Suprapubic skin (tissue), 4 donors: ENCODE measurements around the gene CHRNA9. TPM values are rescaled to one million over a fixed set of nuclear protein-coding genes. Genes with fewer than 3 reads are reported as not detected.

Experiments used
- DNase-seq, 2 donors: peaks; one replicate each; pipeline ENCODE4 v3.0.0-alpha.2; 2019; ENCODE audit warnings: low spot score in 2 of 2
- H3K27ac ChIP-seq: fragments of 200-600 bp; sonication (generic); one replicate; pipeline ENCODE4 v1.5.1; 2019
- H3K27me3 ChIP-seq: fragments of 200-600 bp; sonication (generic); one replicate; pipeline ENCODE4 v1.5.1; 2019
- H3K36me3 ChIP-seq: fragments of 200-600 bp; sonication (generic); one replicate; pipeline ENCODE4 v1.5.1; 2019
- H3K4me1 ChIP-seq: fragments of 200-600 bp; sonication (generic); one replicate; pipeline ENCODE4 v1.5.1; 2019
- H3K4me3 ChIP-seq: fragments of 200-600 bp; sonication (generic); one replicate; pipeline ENCODE4 v1.5.1; 2019; ENCODE audit warnings: mild to moderate bottlenecking
- H3K9me3 ChIP-seq: fragments of 200-600 bp; sonication (generic); one replicate; pipeline ENCODE4 v1.5.1; 2019
- EP300 ChIP-seq: sonication (generic); formaldehyde crosslinking; IDR thresholded peaks from one replicate; pipeline ENCODE4 v1.6.1; 2017; ENCODE audit warnings: antibody characterized with exemption
- POLR2A ChIP-seq, 2 donors: fragments of 450-650 bp; IDR thresholded peaks; one replicate each; pipeline ENCODE4 v1.6.1; 2017; ENCODE audit warnings: antibody characterized with exemption in 2 of 2, mild to moderate bottlenecking in 2 of 2, moderate library complexity in 2 of 2
- POLR2AphosphoS5 ChIP-seq, 3 donors: sonication (generic); formaldehyde crosslinking; IDR thresholded peaks; one replicate each; pipeline ENCODE4 v1.6.1; 2017; ENCODE audit warnings: antibody characterized with exemption in 3 of 3
- WGBS: methylation state at CpG from one replicate; pipeline ENCODE4 v1.1.5; 2018; 5-methylcytosine and 5-hydroxymethylcytosine counted together
- total RNA-seq, 4 donors: library from RNA; depleted of rRNA; stranded (reverse); fragments of >200 nt; gene quantifications; one replicate each; pipeline ENCODE4 v1.1.0, GENCODE V29; 2016
- TF ChIP-seq, protein P1 (sequence below), 2 donors: fragments of 200-600 bp in 1 of 2; fragments of 450-650 bp in 1 of 2; sonication (generic) in 1 of 2; IDR thresholded peaks; one replicate each; pipeline ENCODE4 v1.5.1; 2016 to 2019; ENCODE audit warnings: antibody characterized with exemption in 2 of 2, mild to moderate bottlenecking in 1 of 2, moderate library complexity in 1 of 2

Gene CHRNA9
- total RNA-seq, 4 donors from 2014 or later, result 0.34 to 2.4 (median 0.38) TPM; not detected in 1

DNA sequence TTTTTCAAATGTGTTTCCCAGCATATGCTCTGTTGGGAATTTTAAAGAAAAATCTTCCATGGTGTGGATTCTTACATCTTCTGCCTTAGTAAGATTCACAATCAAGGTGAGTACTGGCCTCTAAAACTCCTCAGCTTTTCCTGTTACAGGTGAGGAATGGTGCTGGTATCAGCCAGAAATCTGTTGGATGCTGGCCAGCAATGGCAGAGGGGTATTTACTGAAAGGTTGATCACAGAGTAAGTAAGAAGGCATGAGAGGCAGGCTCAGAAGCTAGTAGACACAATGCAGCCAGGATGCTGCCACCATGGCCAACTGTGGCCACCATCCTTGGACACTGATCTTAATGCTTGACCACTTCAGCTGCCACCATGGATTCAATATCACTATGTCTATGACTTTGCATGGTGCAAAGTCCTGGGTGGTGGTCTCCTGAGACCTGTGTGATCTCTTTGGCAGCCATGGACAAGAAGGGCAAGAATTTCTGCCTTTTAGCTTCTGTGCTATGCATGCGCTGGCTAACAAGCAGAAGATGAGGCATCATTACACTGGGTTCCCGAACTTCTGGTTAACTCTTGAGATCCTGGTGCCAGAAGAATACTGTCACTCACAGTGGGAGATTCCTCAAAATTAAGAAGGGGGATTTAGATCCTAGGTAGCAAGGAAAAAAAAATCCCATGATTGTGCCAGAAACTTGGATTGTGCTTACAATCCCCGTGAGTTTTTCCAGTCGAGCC is 60.2 kb downstream of the CHRNA9 start:
- Histone ChIP-seq H3K4me3 (no peak overlapping the region), H3K4me1 (peaks cover 17% of the 10 kb centered on the region), H3K27ac (peak overlapping the region; percentile 40), H3K9me3 (no peaks in the 10 kb centered on the region), H3K36me3 (no peaks in the 10 kb centered on the region), H3K27me3 (no peaks in the 10 kb centered on the region)
- 36% methylated on average over 4 of the region's 4 CpGs for WGBS
- TF ChIP-seq, protein P1, sequence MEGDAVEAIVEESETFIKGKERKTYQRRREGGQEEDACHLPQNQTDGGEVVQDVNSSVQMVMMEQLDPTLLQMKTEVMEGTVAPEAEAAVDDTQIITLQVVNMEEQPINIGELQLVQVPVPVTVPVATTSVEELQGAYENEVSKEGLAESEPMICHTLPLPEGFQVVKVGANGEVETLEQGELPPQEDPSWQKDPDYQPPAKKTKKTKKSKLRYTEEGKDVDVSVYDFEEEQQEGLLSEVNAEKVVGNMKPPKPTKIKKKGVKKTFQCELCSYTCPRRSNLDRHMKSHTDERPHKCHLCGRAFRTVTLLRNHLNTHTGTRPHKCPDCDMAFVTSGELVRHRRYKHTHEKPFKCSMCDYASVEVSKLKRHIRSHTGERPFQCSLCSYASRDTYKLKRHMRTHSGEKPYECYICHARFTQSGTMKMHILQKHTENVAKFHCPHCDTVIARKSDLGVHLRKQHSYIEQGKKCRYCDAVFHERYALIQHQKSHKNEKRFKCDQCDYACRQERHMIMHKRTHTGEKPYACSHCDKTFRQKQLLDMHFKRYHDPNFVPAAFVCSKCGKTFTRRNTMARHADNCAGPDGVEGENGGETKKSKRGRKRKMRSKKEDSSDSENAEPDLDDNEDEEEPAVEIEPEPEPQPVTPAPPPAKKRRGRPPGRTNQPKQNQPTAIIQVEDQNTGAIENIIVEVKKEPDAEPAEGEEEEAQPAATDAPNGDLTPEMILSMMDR (IDR thresholded peaks at IDR 0.05), result no peak
- TF ChIP-seq EP300, result no peak
- no peak for TF ChIP-seq POLR2AphosphoS5 (IDR thresholded peaks at IDR 0.05)
- TF ChIP-seq POLR2A (IDR thresholded peaks at IDR 0.05), result no peak
- DNase-seq, result no peak

DNA sequence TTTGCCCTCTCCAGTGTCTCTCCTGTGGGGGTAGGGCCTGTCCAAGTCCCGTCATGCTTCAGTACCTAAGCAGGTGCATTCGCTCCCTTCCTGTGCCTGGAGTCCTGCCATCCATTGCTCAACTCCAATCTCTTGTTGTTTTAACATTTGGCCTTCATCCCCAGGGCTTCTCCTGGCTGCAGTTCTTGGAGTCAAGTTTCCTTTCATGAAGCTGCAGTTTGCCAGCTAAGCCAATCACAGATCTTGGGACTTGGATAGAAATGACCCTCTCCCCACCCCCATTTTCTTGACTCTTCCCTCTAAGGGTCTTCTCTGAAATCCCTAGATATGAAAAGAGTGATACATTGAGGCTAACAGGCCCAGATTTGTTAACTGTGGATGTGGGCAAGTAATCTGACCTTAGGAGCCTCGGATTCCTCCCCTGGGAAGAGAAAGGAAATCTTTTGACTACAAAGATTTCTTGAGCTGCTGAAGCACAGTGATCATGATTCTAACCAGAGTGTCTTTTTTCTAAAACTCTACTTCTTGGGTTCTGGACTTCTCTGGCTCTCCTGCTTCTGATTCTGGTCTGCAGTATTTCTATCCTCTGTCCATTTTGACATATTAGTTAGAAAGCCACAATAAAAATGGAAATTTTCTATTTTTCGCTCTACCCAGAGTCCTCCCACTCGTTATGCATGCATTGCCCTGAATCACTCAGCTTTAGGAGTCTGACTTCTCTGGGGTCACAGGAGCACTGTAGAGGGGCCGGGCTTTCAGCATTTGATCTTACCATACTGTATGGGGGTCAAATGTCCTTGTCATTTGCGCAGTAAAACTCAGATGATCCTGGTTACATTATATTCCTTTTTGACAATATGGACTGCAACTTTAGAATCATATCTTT is 61.0 kb downstream of the CHRNA9 start:
- H3K27ac ChIP-seq, result peak overlapping the region; percentile 40
- DNase-seq, result peak in 1 of 2 donors; percentile 69
- H3K36me3 ChIP-seq, result no peaks in the 10 kb centered on the region
- H3K4me1 ChIP-seq, result peaks cover 17% of the 10 kb centered on the region
- WGBS, result 58% methylated on average over 7 of the region's 7 CpGs
- H3K9me3 ChIP-seq, result no peaks in the 10 kb centered on the region
- no peaks in the 10 kb centered on the region for H3K27me3 ChIP-seq
- no peak for TF ChIP-seq EP300
- TF ChIP-seq, protein P1 (IDR thresholded peaks at IDR 0.05), result no peak
- TF ChIP-seq POLR2A (IDR thresholded peaks at IDR 0.05), result no peak
- no peak for TF ChIP-seq POLR2AphosphoS5 (IDR thresholded peaks at IDR 0.05)
- H3K4me3 ChIP-seq, result no peak overlapping the region

DNA sequence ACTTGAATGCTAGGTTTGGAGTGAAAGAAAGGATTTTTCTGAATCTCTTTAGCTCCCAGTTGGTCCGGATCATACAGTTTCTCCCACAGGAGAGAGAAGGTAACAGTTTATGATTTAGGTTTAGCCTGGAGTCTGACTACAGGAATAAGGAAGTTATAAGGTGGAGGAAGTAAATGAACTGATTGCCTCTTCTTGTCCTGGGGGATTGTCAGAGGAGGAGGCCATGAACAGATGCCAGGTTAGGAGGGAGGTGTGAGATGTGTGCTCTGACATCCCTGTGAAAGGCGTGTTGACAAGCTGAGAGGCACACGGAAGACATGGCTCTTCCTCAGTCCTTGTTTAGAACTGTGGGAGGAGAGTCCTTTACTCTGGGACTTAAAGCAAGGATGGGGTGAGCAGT is 64.4 kb downstream of the CHRNA9 start:
- Histone ChIP-seq H3K9me3 (no peaks in the 10 kb centered on the region), H3K27ac (no peak overlapping the region), H3K27me3 (no peaks in the 10 kb centered on the region), H3K36me3 (no peaks in the 10 kb centered on the region), H3K4me1 (peaks cover 24% of the 10 kb centered on the region), H3K4me3 (no peak overlapping the region)
- no peak for DNase-seq
- 82% methylated on average over 3 of the region's 3 CpGs for WGBS
- TF ChIP-seq, protein P1 (IDR thresholded peaks at IDR 0.05), result no peak
- TF ChIP-seq EP300 (no peak), POLR2A (IDR thresholded peaks at IDR 0.05) (no peak), POLR2AphosphoS5 (IDR thresholded peaks at IDR 0.05) (no peak)

DNA sequence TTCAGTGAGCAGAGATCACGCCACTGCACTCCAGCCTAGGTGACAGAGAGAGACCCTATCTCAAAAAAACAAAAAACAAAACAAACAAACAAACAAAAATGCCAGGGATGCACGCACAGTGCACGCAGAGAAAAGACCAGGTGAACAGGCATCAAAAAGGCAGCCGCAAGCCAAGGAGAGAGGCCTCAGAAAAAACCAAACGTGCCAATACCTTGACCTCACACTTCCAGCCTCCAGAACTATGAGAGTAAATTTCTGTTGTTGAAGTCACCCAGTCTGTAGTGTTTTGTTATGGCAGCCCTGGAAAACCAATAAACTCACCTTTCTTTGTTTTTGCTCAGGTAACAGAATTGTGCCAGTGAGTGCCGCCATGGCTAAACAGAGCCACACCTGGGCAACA is 66.0 kb downstream of the CHRNA9 start:
- H3K9me3 ChIP-seq, result no peaks in the 10 kb centered on the region
- H3K36me3 ChIP-seq, result no peaks in the 10 kb centered on the region
- TF ChIP-seq, protein P1 (IDR thresholded peaks at IDR 0.05), result no peak
- TF ChIP-seq POLR2AphosphoS5 (IDR thresholded peaks at IDR 0.05) (no peak), EP300 (no peak), POLR2A (IDR thresholded peaks at IDR 0.05) (no peak)
- H3K27ac ChIP-seq, result no peak overlapping the region
- WGBS, result 95% methylated on average over 6 of the region's 6 CpGs
- no peak for DNase-seq
- no peaks in the 10 kb centered on the region for H3K27me3 ChIP-seq
- H3K4me3 ChIP-seq, result no peak overlapping the region
- peaks cover 18% of the 10 kb centered on the region for H3K4me1 ChIP-seq

DNA sequence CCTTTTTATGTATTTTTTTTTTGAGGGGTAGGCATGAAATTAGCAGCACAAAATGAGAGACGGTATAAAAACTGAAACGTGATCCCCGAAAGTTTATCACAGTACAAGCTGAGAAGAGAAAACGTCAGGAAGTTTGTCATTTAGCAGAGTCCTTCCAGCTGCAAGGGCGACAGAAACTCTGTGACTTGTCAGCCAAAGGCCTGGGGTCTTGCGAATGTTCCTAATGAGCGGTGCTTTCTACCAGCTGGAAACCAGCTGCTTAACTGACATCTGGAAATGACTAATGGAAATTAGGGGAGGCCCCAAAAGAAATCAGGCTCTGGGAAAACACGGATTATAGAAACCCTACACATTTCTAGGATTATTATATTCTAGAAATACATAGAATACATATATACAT is 66.5 kb downstream of the CHRNA9 start:
- Histone ChIP-seq H3K27me3 (no peaks in the 10 kb centered on the region), H3K36me3 (no peaks in the 10 kb centered on the region), H3K4me1 (peaks cover 12% of the 10 kb centered on the region), H3K9me3 (no peaks in the 10 kb centered on the region), H3K27ac (no peak overlapping the region), H3K4me3 (no peak overlapping the region)
- TF ChIP-seq, protein P1 (IDR thresholded peaks at IDR 0.05), result no peak
- no peak for TF ChIP-seq EP300
- TF ChIP-seq POLR2A (IDR thresholded peaks at IDR 0.05), result no peak
- TF ChIP-seq POLR2AphosphoS5 (IDR thresholded peaks at IDR 0.05), result no peak
- no peak for DNase-seq
- WGBS, result 80% methylated on average over 8 of the region's 8 CpGs
